Ramos (cell line): ENCODE data around the gene SPECC1.
"Not testable (repeated sequence)": the region's sequence is repeated elsewhere in the genome, so short reads cannot be mapped to it uniquely, and the experiment has no call there.

ENCODE experiments used
- in situ Hi-C: fragments of 300-500 bp; cut with MboI; formaldehyde crosslinking; loops from one replicate; pipeline ENCODE4 v1.14.3; 2022; ENCODE audit warnings: low sequenced_read_pairs; ENCODE audit not compliant: unreplicated experiment

Gene SPECC1

GRCh38 chr17:20321357-20321756, 312.2 kb downstream of the SPECC1 start:
- in situ Hi-C loops, result loop anchor here (25.0 kb wide), 2 partner anchors 109 to 334 kb away; partner anchors contain the start of gene AKAP10

- in situ Hi-C loops, result not testable (repeated sequence)
Observed at GRCh38 chr17:20327739-20328138, 318.6 kb downstream of the SPECC1 start.

- in situ Hi-C loops, result not testable (repeated sequence)
Observed at GRCh38 chr17:20351405-20351804, 342.2 kb downstream of the SPECC1 start.

- in situ Hi-C loops, result not testable (repeated sequence)
Observed at GRCh38 chr17:20352567-20352966, 343.4 kb downstream of the SPECC1 start.

- in situ Hi-C loops, result not testable (repeated sequence)
Observed at GRCh38 chr17:20363846-20364245, 354.7 kb downstream of the SPECC1 start.
